SK-N-DZ (cell line): ENCODE data around the gene PPM1D. TPM values are rescaled to one million over a fixed set of nuclear protein-coding genes. Genes with fewer than 3 reads are reported as not detected.
"Not testable (repeated sequence)": the region's sequence is repeated elsewhere in the genome, so short reads cannot be mapped to it uniquely, and the experiment has no call there.

Experiments used
- DNase-seq: peaks from one replicate; pipeline ENCODE4 v3.0.0-alpha.2; 2015; ENCODE audit warnings: low spot score
- polyA plus RNA-seq, 2 experiments: library from polyadenylated mRNA; depleted of rRNA; stranded (reverse); fragments of >200 nt; gene quantifications; 2 replicates each; pipeline ENCODE4 v1.2.3, GENCODE V29; 2014

The PPM1D gene
- polyA plus RNA-seq (2014; cell fraction: cytosol; rRNA removed): 36.1 and 42.6 TPM in 2 replicates
- 21.7 and 24.9 TPM in 2 replicates for polyA plus RNA-seq (2014; cell fraction: nucleus; rRNA removed)

DNA sequence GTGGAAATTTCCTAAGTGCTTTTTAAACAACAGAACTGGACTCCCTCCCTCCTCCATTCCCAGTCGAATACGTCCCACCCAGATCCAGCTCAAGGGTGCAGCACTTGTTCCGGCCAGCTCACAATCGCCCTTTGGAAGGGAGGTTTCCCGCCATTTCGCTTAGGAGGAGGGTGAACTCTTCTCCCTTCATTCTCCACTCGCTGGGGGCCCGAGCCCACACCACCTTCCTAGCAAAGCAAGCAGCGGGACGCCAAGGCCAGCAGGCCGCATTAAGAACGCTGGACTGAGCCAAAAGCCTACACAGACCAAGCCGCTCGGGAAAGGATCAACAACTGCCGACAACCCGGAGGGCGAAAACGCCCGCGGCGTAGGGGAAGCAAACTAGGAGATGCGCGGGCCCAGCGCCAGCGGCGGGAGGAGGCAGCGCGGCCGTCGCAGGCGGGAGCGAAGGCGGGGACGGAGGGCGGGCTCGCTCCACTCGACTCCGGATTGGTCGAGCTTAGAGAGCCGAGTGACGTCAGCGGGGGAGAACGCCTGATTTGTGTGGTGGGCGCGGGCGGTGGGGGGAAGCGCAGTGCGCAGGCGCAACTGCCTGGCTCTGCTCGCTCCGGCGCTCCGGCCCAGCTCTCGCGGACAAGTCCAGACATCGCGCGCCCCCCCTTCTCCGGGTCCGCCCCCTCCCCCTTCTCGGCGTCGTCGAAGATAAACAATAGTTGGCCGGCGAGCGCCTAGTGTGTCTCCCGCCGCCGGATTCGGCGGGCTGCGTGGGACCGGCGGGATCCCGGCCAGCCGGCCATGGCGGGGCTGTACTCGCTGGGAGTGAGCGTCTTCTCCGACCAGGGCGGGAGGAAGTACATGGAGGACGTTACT lies at the start of gene PPM1D:
PPM1D (plus strand) TSS at position 574 of the 870 bp plus-strand sequence; CDS start at position 796, 222 bp downstream.
- peak; percentile 99 for DNase-seq

GRCh38 chr17:60552255-60552654 lies 47.7 kb upstream of the PPM1D start:
- not testable (repeated sequence) for DNase-seq

GRCh38 chr17:60554377-60554788 lies 45.6 kb upstream of the PPM1D start:
- DNase-seq: no peak

- no peak for DNase-seq
These were observed 44.2 kb upstream of the PPM1D start for GRCh38 chr17:60555786-60556185.

DNA sequence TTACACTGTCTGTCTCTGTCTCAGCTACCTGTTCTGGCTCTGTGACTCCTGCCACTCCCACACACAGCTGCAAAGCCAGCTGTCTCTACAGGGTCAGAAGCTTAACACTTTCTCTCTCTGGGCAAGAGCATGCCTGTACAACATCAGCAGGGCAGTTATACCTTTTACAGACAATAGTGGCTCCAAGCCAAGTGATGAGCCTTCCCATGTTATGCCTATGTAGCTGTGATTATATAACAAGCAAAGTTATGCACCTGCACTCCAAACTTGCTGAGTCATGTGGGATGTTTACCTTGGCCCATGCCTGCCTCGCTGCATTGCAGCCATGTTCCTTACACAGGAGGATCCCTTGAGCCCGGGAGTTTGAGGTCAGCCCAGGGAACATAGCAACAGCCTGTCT lies 42.2 kb upstream of the PPM1D start:
- no peak for DNase-seq

GRCh38 chr17:60559659-60559994 lies 40.4 kb upstream of the PPM1D start:
- DNase-seq: no peak

GRCh38 chr17:60559995-60560859 lies 39.8 kb upstream of the PPM1D start:
- DNase-seq: no peak

DNA sequence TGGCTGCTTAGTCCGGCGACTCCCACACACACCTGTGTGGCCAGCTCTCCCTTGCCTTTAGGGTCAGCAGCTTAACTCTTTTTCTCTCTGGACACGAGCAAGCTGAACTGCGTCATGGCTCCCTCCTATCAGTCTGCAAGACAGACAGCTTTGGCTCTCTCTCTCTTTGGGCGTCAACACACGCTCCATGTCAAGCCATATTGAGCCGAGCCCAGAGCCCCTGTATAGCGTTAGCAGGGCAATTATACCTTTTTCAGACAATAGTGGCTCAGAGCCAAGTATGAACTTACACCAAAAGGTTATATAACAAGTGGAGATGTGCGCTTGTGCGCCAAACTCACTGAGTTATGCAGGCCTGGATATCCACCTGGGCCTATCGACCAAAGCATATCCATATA lies 39.1 kb upstream of the PPM1D start:
- no peak for DNase-seq

GRCh38 chr17:60562421-60562820 lies 37.6 kb upstream of the PPM1D start:
- no peak for DNase-seq

DNA sequence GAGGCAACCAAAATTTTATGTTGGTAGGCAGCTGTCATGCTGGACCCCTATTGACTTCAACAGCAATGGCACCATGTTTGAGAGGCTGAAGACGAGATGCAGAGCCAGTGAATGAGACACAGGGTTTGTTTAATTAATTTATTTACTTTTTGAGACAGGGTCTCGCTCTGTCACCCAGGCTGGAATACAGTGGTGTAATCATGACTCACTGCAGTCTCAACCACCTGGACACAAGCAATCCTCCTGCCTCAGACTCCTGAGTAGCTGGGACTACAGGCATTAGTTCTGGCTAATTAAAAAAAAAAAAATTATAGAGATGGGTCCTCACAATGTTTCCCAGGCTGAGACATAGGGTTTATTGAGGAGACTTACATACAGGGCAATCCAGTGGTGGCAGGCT lies 36.2 kb upstream of the PPM1D start:
- DNase-seq: no peak

DNA sequence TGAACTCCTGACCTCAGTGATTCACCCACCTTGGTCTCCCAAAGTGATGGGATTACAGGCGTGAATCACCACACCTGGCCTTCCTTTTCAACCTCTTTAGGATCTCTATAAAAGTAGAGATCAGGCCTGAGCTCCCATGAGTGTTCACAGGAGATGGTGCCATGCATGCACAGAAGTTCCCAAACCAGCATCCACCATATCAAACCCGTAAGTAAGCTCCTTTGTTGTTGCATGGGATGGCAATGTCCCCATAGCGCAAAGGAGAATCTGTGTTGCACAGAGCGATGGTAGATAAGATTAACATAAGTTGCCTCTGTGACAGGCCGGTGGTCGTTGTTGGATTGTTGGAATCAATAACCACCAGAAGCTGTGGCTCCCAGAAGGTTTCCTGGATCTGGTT lies 34.8 kb upstream of the PPM1D start:
- no peak for DNase-seq

DNA sequence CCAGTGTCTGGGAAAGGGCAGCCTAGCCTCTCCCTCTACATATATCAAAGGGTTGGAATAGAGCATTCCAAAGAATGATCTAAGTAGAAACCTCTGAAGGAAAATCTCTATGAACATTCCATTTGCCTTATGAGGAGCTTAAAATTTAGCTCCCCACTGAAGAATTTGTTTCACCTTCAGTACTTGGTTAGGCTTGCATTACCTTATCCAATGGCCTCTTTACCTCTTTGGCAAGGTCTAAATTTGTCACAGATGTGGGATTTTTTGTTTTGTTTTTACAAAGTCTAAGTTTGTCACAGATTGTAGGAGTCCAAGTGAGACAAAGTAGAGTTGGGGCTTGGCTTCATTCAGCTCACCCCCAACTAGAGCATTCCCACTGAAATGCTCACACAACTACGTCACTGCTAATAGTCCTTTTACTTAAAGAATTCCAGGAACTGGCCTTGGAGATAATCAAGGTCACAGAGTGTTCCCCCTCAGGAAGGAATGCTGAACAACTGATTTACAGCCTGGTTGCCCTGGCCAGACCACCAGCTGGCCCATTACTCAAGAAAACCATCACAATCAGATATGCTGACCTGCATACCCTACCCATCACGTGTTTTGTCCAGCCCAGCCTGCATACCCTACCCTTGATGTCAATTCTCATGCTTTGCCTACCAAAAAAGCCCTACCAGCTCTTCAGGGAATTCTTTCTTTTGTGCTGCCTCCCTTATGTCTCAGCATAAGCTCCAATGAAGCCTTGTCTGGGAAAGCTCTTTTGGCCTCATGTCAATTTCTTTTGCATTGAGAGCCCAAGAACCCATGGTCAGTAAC lies 26.5 kb upstream of the PPM1D start:
- peak; percentile 37 for DNase-seq

DNA sequence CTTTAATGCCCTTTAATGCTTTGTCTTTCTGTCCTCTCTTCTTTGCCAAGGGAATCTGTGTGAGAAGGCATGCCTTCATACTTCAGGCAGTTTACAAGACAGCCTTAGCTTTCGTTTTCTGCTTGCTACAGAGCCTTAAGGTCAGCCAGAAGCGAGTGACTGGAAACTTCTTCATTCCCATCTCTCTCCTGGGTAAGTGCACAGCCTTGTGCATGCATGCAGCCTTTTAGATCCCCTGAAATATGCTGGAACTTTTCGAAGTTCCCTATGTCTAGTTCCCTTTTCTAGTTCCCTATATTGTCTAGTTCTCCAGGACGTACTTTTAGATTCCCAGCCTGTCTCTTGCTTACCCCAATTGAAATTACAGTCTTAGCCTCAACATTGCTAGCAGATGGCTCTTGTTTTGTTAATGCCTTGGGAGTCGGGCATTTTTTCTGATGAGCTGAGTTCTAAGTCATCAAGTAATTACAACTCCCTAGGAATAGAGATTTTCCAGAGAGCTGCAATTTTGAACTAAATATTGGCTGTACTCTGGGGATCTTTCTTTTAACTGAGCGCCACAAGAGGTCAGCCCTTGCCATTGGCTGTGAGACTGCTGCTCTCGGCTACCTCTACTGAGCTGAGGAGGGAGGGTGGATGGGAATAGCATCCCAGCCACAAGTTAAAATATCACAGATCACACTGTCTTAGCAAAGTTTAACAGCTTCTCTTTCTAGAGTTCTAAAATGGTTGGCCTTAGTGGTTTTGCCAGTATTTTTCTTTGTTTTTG lies 22.7 kb upstream of the PPM1D start:
- DNase-seq: peak; percentile 38

DNA sequence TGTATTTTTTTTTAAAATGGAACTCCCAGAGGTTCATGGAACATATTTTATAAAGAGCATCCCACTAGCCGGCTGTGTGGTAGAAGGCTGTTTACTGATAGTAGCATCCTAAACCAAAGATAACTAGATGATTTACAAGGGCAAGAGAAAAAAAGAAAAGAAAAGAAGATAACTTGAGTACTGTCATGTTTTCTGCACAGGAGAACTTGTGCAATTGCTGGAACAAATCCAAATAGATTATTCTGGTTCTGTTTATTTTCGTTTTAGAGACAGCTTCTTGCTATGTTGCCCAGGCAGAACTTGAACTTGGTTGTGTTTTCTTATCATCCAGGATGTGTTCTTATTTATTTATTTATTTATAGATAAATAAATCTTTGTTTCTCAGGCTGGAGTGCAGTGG lies 20.9 kb upstream of the PPM1D start:
- no peak for DNase-seq

GRCh38 chr17:60579551-60579950 lies 20.4 kb upstream of the PPM1D start:
- DNase-seq: no peak

DNA sequence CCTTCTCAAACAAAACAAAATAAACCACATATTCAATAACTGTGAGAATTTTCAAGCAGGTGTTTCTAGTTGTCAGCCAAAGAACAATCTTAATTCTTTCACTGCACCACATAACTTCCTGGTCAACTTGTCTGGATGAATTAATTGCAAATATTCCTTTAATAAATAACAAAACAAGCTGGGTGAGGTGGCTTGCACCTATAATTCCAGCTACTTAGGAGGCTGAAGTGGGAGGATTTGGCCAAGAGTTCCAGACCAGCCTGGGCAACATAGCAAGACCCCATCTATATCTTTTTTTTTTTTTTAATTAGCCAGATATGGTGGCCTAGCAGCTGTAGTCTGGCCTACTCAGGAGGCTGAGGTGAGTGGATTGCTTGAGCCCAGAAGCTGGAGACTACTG lies 17.0 kb upstream of the PPM1D start:
- DNase-seq: no peak

DNA sequence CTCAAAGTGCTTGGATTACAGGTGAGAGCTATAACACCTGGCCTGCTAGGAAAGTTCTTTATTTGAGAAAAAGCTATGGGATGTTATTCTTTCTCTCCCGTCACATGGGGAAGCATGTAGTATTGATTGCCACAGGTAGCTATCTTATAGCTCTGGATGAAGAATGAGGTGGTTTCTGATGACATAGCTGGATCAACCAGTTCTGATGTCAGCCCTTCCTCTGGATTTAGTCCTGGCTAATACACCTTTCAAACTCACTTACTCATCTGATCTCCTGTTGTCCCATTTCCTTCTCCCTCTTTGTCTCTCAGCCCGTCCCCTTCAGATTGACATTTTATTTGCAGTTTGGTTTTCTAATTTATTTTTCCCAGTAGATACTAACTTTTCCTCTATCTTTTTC lies 14.1 kb upstream of the PPM1D start:
- DNase-seq: no peak

- peak; percentile 34 for DNase-seq
These were observed 13.6 kb upstream of the PPM1D start for GRCh38 chr17:60586288-60586974.

GRCh38 chr17:60590070-60590469 lies 9.9 kb upstream of the PPM1D start:
- DNase-seq: no peak

DNA sequence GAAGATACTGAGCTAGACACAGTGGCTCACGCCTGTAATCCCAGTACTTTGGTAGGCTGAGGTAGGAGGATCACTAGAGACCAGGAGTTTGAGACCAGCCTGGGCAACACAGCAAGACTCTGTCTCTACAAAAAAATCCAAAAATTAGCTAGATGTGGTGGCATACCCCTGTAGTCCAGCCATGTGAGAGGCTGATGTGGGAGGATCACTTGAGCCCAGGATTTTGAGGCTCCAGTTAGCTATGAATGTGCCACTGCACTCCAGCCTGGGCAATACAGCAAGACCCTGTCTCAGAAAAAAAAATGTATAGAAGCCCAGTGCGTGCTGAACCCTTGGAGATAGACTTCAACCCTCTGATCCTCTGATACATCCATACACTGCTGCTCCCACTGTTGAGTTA lies 7.2 kb upstream of the PPM1D start:
- DNase-seq: no peak
